ACC112 (cell line): ENCODE data around the gene TSTD1.

Source experiments
- H2AFZ ChIP-seq: fragments of 200-600 bp; sonication (generic); one replicate; pipeline ENCODE4 v1.6.0; 2017; ENCODE audit warnings: antibody characterized with exemption, low read length; ENCODE audit not compliant: unreplicated experiment
- H3K27ac ChIP-seq: fragments of 200-600 bp; sonication (generic); 2 replicates; pipeline ENCODE4 v1.5.1; 2014; ENCODE audit warnings: low read depth, mild to moderate bottlenecking, antibody characterized with exemption, low read length, moderate library complexity
- H3K27me3 ChIP-seq: fragments of 200-600 bp; sonication (generic); 2 replicates; pipeline ENCODE4 v1.6.1; 2014; ENCODE audit warnings: mild to moderate bottlenecking, antibody characterized with exemption, low read length, moderate library complexity, mixed read lengths; ENCODE audit not compliant: insufficient read depth
- H3K36me3 ChIP-seq: fragments of 200-600 bp; sonication (generic); 2 replicates; pipeline ENCODE4 v1.6.1; 2016; ENCODE audit warnings: mild to moderate bottlenecking, antibody characterized with exemption, low read length, moderate library complexity, mixed read lengths; ENCODE audit not compliant: insufficient read depth
- H3K4me1 ChIP-seq: fragments of 200-600 bp; sonication (generic); one replicate; pipeline ENCODE4 v1.6.1; 2016; ENCODE audit warnings: low read length, mixed read lengths; ENCODE audit not compliant: insufficient read depth, unreplicated experiment, control insufficient read depth
- H3K4me3 ChIP-seq: fragments of 200-600 bp; sonication (generic); 2 replicates; pipeline ENCODE4 v1.5.1; 2014; ENCODE audit warnings: mild to moderate bottlenecking, low read depth, low read length
- H3K79me2 ChIP-seq: fragments of 200-600 bp; sonication (generic); one replicate; pipeline ENCODE4 v1.6.0; 2016; ENCODE audit warnings: low read length; ENCODE audit not compliant: control insufficient read depth, unreplicated experiment, insufficient read depth

Gene TSTD1

DNA sequence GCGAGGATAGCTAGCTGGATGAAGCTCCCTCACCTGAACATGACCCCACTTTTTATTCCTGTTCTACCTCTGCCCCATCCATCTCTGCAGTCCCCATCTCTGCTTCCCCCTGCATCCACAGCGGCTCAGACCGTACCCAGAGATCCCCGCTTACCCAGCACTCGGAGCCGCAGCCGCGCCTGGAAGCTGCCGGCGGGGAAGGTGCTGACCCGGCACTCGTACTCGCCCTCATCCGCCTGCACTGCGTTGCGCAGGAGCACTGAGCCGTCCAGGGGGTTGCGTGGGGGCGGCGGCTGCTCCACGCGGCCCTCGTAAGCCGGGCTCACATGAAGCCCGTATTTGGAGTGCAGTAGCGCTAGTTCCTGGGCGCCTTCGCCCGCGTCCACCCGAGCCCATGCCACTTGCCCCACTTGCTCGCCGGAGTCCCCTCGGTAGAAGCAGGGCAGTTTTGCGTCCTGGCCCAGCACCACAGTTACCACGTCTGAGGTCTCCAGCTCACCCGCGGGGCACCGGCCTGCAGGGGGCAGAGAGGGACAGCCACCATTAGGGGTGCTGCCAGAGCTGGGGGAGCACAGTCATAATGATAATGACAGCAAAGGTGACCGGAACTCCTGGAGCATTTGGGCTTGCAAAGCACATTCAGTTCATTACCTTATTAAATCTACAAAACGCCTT, 40.8 kb upstream of the TSTD1 start:
- Histone ChIP-seq H3K79me2 (no peaks in the 10 kb centered on the region), H2AFZ (no peak overlapping the region), H3K36me3 (no peaks in the 10 kb centered on the region), H3K4me3 (no peak overlapping the region), H3K27me3 (no peaks in the 10 kb centered on the region), H3K27ac (no peak overlapping the region), H3K4me1 (peaks cover 34% of the 10 kb centered on the region)

- Histone ChIP-seq H3K4me3 (no peak overlapping the region), H3K27me3 (no peaks in the 10 kb centered on the region), H2AFZ (no peak overlapping the region), H3K4me1 (peaks cover 13% of the 10 kb centered on the region), H3K27ac (no peak overlapping the region), H3K79me2 (no peaks in the 10 kb centered on the region), H3K36me3 (no peaks in the 10 kb centered on the region)
Observed at GRCh38 chr1:161077426-161077825, 38.7 kb upstream of the TSTD1 start.

DNA sequence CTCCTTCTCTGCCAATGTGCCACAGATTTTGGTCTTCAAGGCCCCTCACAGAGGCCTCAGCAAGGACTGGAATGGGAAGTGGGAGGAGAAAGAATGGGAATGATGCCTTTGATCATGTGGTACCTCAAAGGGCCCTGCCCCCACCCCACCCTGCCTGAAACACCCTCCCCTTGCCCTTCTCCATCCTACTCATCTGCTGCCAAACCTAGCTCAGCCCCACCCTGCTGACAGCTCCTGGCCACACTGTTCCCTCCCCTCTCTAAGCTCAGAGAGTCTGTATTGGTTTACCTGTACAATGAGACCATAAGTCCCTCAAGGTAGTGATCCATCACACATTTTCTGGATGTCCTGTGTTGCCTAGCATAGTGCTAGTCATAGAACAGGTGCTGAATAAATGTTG, 37.6 kb upstream of the TSTD1 start:
- Histone ChIP-seq H3K79me2 (no peaks in the 10 kb centered on the region), H3K27me3 (no peaks in the 10 kb centered on the region), H3K4me1 (peaks cover 9% of the 10 kb centered on the region), H3K4me3 (no peak overlapping the region), H3K36me3 (no peaks in the 10 kb centered on the region), H3K27ac (no peak overlapping the region), H2AFZ (no peak overlapping the region)

DNA sequence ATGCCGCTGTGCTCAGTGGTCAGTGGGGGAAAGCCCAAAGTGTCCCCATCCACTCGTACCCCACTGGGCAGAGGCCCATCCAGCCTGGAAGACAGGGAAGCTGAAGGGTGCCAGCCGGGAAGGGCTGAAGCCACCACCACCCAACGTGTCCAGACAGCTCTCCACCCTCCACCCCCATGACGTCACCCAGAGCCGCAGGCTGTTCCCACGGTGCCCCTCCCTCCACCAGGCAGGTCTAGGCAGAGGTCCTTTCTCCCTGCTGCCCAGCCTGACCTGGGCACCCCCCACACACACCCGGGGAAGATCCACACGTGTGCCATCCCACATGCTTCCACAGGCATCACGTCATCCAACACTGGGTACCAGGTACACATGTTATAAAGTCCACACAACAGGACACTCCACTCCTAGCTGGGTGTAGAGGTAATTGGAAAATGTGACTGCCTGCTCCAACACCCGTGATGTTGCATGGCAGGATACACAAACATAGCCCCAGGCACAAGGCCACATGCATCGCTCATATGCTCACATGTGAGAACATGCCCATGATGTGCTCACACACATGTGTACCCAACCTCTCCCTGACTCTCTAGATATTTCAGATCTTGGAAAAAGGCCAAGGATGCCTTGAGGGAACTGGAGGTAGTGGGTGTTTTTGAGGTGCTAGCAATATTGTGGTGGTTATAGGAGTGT, 36.1 kb upstream of the TSTD1 start:
- no peak overlapping the region for H3K4me3 ChIP-seq
- H3K79me2 ChIP-seq = no peaks in the 10 kb centered on the region
- no peak overlapping the region for H2AFZ ChIP-seq
- no peaks in the 10 kb centered on the region for H3K4me1 ChIP-seq
- no peaks in the 10 kb centered on the region for H3K36me3 ChIP-seq
- no peaks in the 10 kb centered on the region for H3K27me3 ChIP-seq
- no peak overlapping the region for H3K27ac ChIP-seq

DNA sequence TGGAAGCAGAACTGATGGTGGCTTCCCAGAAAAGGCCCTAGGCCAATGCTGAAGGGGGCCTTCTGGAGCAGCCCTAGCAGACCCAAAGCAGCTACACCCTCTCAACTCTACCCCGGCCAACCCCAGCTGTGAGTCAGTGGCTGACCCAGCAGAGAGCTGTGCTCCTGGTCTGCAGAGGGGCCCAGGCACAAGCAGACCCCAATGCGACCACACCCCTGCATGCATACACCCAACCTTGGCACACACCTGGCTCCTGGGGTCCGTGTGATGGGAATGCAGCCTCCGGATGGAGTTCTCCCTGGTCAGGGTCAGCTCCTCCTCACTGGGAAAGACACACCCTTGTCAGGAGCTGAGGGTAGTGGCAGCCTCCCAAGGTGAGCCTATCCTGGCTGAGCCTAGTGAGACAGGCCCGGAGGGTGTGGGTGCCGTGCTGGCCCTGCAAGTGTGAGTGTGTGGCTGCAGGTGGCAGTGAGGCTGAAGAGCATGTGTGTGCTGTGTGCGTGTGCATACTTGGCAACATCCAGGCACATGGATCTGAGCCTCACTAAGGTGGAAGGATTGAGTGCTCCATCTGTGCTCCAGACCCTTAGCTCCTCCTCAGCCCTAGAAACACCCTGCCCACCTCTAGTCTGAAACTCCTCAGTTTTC, 34.8 kb upstream of the TSTD1 start:
- Histone ChIP-seq H2AFZ (no peak overlapping the region), H3K27ac (no peak overlapping the region), H3K79me2 (no peaks in the 10 kb centered on the region), H3K4me3 (no peak overlapping the region), H3K4me1 (no peaks in the 10 kb centered on the region), H3K27me3 (no peaks in the 10 kb centered on the region), H3K36me3 (no peaks in the 10 kb centered on the region)

- Histone ChIP-seq H3K79me2 (no peaks in the 10 kb centered on the region), H3K27ac (no peak overlapping the region), H3K4me1 (no peaks in the 10 kb centered on the region), H3K36me3 (no peaks in the 10 kb centered on the region), H2AFZ (no peak overlapping the region), H3K4me3 (no peak overlapping the region), H3K27me3 (no peaks in the 10 kb centered on the region)
Observed at GRCh38 chr1:161072751-161073449, 34.1 kb upstream of the TSTD1 start.

DNA sequence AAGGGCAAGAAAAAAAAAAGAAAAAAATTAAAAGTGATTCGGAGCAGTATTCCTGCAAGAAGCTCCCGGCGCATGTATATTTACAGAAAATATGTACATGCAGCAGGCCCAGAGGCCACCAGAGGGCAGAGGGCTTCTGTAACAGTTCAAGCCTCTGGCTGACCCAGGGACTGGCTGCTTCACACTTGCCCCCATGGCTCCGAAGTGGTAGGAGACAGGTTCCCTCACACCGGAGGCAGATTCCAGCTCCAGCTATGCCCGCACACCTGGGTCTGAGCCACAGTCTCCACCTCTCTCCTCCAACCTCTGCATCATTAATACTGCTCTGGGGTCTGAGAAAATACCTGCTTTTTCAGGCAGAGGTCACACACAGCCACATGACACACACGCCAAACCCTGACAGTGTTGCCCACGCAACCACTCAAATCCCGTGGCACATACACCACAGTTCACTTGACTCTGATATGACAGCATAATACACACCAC, 33.2 kb upstream of the TSTD1 start:
- Histone ChIP-seq H2AFZ (no peak overlapping the region), H3K4me1 (no peaks in the 10 kb centered on the region), H3K27me3 (no peaks in the 10 kb centered on the region), H3K36me3 (no peaks in the 10 kb centered on the region), H3K4me3 (no peak overlapping the region), H3K27ac (no peak overlapping the region), H3K79me2 (no peaks in the 10 kb centered on the region)

- H3K79me2 ChIP-seq = no peaks in the 10 kb centered on the region
- H3K4me3 ChIP-seq = no peak overlapping the region
- no peaks in the 10 kb centered on the region for H3K27me3 ChIP-seq
- H2AFZ ChIP-seq = no peak overlapping the region
- H3K27ac ChIP-seq = no peak overlapping the region
- H3K36me3 ChIP-seq = no peaks in the 10 kb centered on the region
- no peaks in the 10 kb centered on the region for H3K4me1 ChIP-seq
Observed at GRCh38 chr1:161070761-161071160, 32.0 kb upstream of the TSTD1 start.

DNA sequence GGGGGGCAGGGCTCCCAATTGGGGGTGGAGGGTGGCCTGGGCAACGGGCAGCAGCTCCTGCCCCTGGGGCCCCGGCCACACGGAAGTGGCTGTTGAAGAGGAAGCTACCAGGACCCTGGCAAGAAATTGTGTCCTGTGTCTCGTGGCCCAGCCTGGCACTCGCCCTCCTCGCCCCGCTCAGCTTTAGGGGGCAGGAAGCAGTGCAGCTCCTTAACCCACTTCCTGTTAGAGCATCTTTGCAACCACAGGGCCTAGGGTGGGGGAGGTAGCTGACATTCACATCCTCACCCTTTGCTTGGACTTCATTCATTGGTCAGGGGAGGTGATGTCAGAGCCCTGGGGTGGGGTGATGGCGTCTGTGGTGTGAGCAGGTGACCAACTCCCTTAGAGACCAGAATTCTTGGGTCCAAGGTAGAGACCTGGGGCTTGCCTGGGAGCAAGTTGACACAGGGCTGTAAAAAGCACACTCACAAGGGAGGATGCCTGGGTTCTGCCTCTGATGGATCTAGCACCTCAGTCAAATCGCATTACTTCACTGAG, 31.0 kb upstream of the TSTD1 start, which contains the start of gene ARHGAP30:
Gene ARHGAP30 (minus strand): TSS at position 161 of the 540 bp plus-strand sequence. CDS start 267 bp downstream, outside the sequence.
- H2AFZ ChIP-seq = no peak within 1 kb of the TSS
- H3K27ac ChIP-seq = no peak within 1 kb of the TSS
- H3K27me3 ChIP-seq = no peaks in the 10 kb centered on the region
- H3K79me2 ChIP-seq = no peaks in the 10 kb centered on the region
- no peaks in the 10 kb centered on the region for H3K36me3 ChIP-seq
- H3K4me1 ChIP-seq = no peaks in the 10 kb centered on the region
- H3K4me3 ChIP-seq = no peak within 1 kb of the TSS

- Histone ChIP-seq H3K79me2 (no peaks in the 10 kb centered on the region), H3K4me3 (no peak overlapping the region), H3K27me3 (no peaks in the 10 kb centered on the region), H3K4me1 (no peaks in the 10 kb centered on the region), H3K27ac (no peak overlapping the region), H2AFZ (no peak overlapping the region), H3K36me3 (no peaks in the 10 kb centered on the region)
Observed at GRCh38 chr1:161069241-161069640, 30.5 kb upstream of the TSTD1 start.
